Tibial artery (tissue), 4 donors: ENCODE data around the gene MAPK4.

ENCODE experiments used
- DNase-seq, 2 donors: peaks; one replicate each; pipeline ENCODE4 v3.0.0-alpha.2; 2019
- H3K27ac ChIP-seq, 2 donors: fragments of 200-600 bp; sonication (generic) in 1 of 2; 1 replicate in 1 of 2; 2 replicates in 1 of 2; pipeline ENCODE4 v1.5.1; 2018 to 2019; ENCODE audit warnings: mild to moderate bottlenecking in 1 of 2
- H3K27me3 ChIP-seq, 2 donors: fragments of 200-600 bp; sonication (generic) in 1 of 2; one replicate each; pipeline versions ENCODE4 v1.5.1 to v1.6.0; 2016 to 2019
- H3K36me3 ChIP-seq, 3 donors: fragments of 200-600 bp; sonication (generic) in 2 of 3; one replicate each; pipeline ENCODE4 v1.5.1; 2016 to 2019; ENCODE audit warnings: mild to moderate bottlenecking in 2 of 3
- H3K4me1 ChIP-seq, 4 donors: fragments of 200-600 bp; sonication (generic) in 2 of 4; 1 replicate in 3 of 4; 2 replicates in 1 of 4; pipeline ENCODE4 v1.5.1; 2016 to 2019
- H3K4me3 ChIP-seq, 2 donors: fragments of 200-600 bp; sonication (generic) in 1 of 2; 1 replicate in 1 of 2; 2 replicates in 1 of 2; pipeline ENCODE4 v1.5.1; 2018 to 2019; ENCODE audit warnings: mild to moderate bottlenecking in 2 of 2
- H3K9me3 ChIP-seq, 3 donors: fragments of 200-600 bp; sonication (generic) in 1 of 3; one replicate each; pipeline ENCODE4 v1.5.1; 2016 to 2019
- intact Hi-C: fragments of 100-400 bp; cut with DNase I; formaldehyde crosslinking; loops from one replicate; pipeline ENCODE4 v1.15.0; 2023; ENCODE audit warnings: low total_unique reads
- TF ChIP-seq, protein P1 (sequence below), 2 experiments: fragments of 200-600 bp in 1 of 2; fragments of 450-650 bp in 1 of 2; IDR thresholded peaks; one replicate each; pipeline ENCODE4 v1.5.1; 2017 to 2019; ENCODE audit warnings: antibody characterized with exemption in 2 of 2, mild to moderate bottlenecking in 1 of 2, moderate library complexity in 1 of 2

Gene MAPK4

DNA sequence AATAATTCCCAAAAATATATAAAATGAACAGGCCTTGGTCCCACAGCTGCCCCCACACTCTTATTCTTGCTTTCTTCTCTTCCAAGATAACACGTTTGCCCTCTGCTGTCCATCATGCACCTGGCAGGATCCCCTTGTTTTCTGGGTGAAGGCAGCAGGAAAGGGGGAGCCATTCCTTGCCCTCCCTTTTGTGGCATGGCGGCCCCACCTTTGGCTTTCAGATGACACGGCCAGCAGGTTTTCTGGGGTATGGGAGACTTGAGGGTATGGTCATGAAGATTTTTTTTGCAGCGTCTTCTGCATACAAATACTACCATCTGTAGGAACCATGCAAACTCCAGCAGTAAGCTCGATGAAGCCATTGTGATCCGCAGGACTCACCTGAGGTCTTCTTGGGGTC, 118.8 kb downstream of the MAPK4 start:
- peak in 1 of 2 donors; percentile 7 for DNase-seq
- Histone ChIP-seq H3K4me3 (no peak overlapping the region), H3K4me1 (no peaks in the 10 kb centered on the region), H3K27ac (no peak overlapping the region), H3K9me3 (no peaks in the 10 kb centered on the region), H3K36me3 (no peaks in the 10 kb centered on the region), H3K27me3 (no peaks in the 10 kb centered on the region)
- intact Hi-C loops, result no loop called here
- TF ChIP-seq, protein P1, sequence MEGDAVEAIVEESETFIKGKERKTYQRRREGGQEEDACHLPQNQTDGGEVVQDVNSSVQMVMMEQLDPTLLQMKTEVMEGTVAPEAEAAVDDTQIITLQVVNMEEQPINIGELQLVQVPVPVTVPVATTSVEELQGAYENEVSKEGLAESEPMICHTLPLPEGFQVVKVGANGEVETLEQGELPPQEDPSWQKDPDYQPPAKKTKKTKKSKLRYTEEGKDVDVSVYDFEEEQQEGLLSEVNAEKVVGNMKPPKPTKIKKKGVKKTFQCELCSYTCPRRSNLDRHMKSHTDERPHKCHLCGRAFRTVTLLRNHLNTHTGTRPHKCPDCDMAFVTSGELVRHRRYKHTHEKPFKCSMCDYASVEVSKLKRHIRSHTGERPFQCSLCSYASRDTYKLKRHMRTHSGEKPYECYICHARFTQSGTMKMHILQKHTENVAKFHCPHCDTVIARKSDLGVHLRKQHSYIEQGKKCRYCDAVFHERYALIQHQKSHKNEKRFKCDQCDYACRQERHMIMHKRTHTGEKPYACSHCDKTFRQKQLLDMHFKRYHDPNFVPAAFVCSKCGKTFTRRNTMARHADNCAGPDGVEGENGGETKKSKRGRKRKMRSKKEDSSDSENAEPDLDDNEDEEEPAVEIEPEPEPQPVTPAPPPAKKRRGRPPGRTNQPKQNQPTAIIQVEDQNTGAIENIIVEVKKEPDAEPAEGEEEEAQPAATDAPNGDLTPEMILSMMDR (IDR thresholded peaks at IDR 0.05), result no peak

DNA sequence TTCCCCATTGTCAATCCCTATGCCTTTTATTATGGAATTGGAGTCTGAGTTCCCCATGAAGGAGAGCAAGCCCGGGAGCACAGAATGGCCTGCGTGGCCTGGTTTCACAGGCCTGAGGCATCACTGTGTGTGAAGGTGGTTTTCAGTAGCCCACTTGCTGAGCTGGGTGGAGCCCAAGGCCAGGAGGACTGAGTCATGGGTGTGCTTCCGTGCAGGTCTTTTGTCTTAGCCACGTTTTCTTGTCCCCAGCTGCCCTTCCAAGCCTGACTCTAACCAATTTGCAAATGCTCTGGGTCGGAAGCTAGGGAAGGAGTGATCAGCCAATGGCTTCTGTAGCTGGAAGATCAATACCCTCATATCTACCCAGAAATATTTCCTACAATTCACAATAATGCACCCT, 119.2 kb downstream of the MAPK4 start:
- H3K36me3 ChIP-seq, result no peaks in the 10 kb centered on the region
- intact Hi-C loops, result no loop called here
- TF ChIP-seq, protein P1 (IDR thresholded peaks at IDR 0.05), result no peak
- peak in 1 of 2 donors; percentile 25 for DNase-seq
- H3K9me3 ChIP-seq, result no peaks in the 10 kb centered on the region
- H3K27ac ChIP-seq, result no peak overlapping the region
- no peaks in the 10 kb centered on the region for H3K4me1 ChIP-seq
- H3K27me3 ChIP-seq, result no peaks in the 10 kb centered on the region
- no peak overlapping the region for H3K4me3 ChIP-seq

DNA sequence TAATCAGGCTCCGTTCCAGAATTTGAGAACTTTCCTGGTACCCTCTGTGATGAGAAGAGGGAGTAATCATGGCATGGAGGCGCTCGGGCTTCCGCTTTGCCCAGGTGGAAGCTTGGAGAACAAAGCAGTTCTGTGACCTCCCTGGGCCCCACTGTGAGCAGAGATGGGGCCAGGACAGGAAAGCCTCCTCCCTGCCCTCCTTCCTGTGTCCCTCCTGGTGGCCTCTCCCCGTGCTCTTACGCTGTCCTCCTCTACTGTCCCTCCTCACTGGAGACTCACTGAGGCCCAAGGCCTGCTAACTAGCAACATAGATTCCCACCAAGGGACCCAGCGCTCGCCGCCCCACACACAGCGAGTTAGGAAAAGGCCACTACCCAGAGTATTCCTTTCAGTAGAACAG, 119.8 kb downstream of the MAPK4 start:
- TF ChIP-seq, protein P1 (IDR thresholded peaks at IDR 0.05), result no peak
- no peaks in the 10 kb centered on the region for H3K4me1 ChIP-seq
- H3K4me3 ChIP-seq, result no peak overlapping the region
- peak in 1 of 2 donors; percentile 24 for DNase-seq
- H3K9me3 ChIP-seq, result no peaks in the 10 kb centered on the region
- no peak overlapping the region for H3K27ac ChIP-seq
- intact Hi-C loops, result no loop called here
- H3K36me3 ChIP-seq, result no peaks in the 10 kb centered on the region
- H3K27me3 ChIP-seq, result no peaks in the 10 kb centered on the region

DNA sequence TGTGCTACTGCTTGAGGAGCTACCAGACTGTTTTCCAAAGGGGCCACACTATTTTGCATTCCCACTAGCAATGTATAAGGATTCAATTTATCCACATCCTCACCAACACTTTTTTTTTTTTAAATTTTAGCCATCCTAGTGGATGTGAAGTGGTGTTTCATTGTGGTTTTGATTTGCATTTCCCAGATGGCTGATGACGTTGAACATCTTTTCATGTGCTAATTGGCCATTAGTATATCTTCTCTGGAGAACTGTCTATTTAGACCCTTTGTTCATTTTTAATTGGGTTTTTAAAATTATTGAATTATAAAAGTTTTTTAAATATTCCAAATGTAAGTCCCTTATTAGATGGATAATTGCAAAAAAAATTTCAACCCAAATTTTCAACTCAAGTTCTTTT, 121.1 kb downstream of the MAPK4 start:
- no peaks in the 10 kb centered on the region for H3K27me3 ChIP-seq
- TF ChIP-seq, protein P1 (IDR thresholded peaks at IDR 0.05), result no peak
- intact Hi-C loops, result no loop called here
- H3K4me1 ChIP-seq, result no peaks in the 10 kb centered on the region
- no peak overlapping the region for H3K27ac ChIP-seq
- no peaks in the 10 kb centered on the region for H3K36me3 ChIP-seq
- H3K4me3 ChIP-seq, result no peak overlapping the region
- DNase-seq, result no peak
- no peaks in the 10 kb centered on the region for H3K9me3 ChIP-seq

DNA sequence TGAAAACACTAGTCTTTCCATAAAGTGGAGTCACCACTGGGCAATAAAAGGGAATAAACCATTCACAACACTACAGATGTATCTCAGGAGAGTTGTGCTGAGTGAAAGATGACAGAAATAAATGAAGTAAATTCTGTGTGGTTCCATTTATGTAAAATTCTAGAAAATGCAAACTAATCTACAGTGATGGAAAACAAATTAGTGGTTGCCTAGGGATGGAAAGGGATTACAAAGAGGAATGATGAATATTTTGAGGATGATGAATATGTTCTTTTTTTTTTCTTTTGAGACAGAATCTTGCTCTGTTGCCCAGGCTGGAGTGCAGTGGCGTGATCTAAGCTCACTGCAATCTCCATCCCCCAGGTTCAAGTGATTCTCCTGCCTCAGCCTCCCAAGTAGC, 123.0 kb downstream of the MAPK4 start:
- no peak overlapping the region for H3K27ac ChIP-seq
- H3K4me1 ChIP-seq, result no peaks in the 10 kb centered on the region
- intact Hi-C loops, result no loop called here
- H3K4me3 ChIP-seq, result no peak overlapping the region
- no peaks in the 10 kb centered on the region for H3K36me3 ChIP-seq
- no peak for DNase-seq
- no peaks in the 10 kb centered on the region for H3K27me3 ChIP-seq
- H3K9me3 ChIP-seq, result no peaks in the 10 kb centered on the region
- TF ChIP-seq, protein P1 (IDR thresholded peaks at IDR 0.05), result no peak

DNA sequence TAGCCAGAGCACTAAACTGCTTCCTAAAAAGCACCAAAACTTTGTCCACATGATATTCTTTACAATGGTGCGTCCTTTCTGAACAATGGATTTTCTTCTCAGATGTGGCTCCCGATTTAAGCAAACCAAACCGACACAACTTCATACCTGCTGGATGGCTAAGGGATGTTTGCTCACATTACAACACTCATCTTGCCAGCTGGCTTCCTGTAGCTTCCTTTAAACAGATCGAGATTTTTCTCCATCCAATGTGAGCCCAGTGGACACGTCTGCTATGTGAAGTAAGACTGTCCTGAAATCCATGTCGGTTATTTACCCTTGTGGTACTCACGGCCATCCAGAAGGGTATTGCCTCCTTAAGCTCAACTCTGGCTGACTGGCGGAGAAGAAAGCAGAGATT, 126.5 kb downstream of the MAPK4 start:
- no peak for DNase-seq

More for the DNA sequence above, 126.5 kb downstream of the MAPK4 start:
- no peaks in the 10 kb centered on the region for H3K4me1 ChIP-seq
- H3K27ac ChIP-seq, result no peak overlapping the region
- H3K27me3 ChIP-seq, result no peaks in the 10 kb centered on the region
- no peaks in the 10 kb centered on the region for H3K36me3 ChIP-seq
- no peak overlapping the region for H3K4me3 ChIP-seq
- intact Hi-C loops, result no loop called here
- no peaks in the 10 kb centered on the region for H3K9me3 ChIP-seq
- TF ChIP-seq, protein P1 (IDR thresholded peaks at IDR 0.05), result no peak
